Smooth muscle cell (in vitro differentiated cells): ENCODE results near the gene EMX2. TPM values are rescaled to one million over a fixed set of nuclear protein-coding genes. Genes with fewer than 3 reads are reported as not detected.

Source experiments
- DNase-seq: peaks from one replicate; lab custom pipeline; 2025; ENCODE audit not compliant: unreplicated experiment; lab: John Stamatoyannopoulos, UW
- H2AFZ ChIP-seq: fragments of 200-600 bp; sonication (generic); 2 replicates; pipeline ENCODE4 v1.6.0; 2016; ENCODE audit warnings: antibody characterized with exemption, low read depth, mild to moderate bottlenecking
- H3F3A ChIP-seq: fragments of 200-600 bp; sonication (generic); 2 replicates; pipeline ENCODE4 v1.6.0; 2017; ENCODE audit warnings: antibody characterized with exemption, low read depth
- H3K27ac ChIP-seq: fragments of 200-600 bp; sonication (generic); 2 replicates; pipeline ENCODE4 v1.5.1; 2016; ENCODE audit warnings: low read depth, mild to moderate bottlenecking
- H3K27me3 ChIP-seq: fragments of 200-600 bp; sonication (generic); 2 replicates; pipeline ENCODE4 v1.6.1; 2016; ENCODE audit warnings: low read depth, mild to moderate bottlenecking
- H3K36me3 ChIP-seq: fragments of 200-600 bp; sonication (generic); 2 replicates; pipeline ENCODE4 v1.5.1; 2016; ENCODE audit warnings: low read depth
- H3K4me1 ChIP-seq: fragments of 200-600 bp; sonication (generic); 2 replicates; pipeline ENCODE4 v1.5.1; 2016; ENCODE audit warnings: low read depth
- H3K4me2 ChIP-seq: fragments of 200-600 bp; sonication (generic); 2 replicates; pipeline ENCODE4 v1.6.0; 2016; ENCODE audit warnings: mild to moderate bottlenecking
- H3K4me3 ChIP-seq: fragments of 200-600 bp; sonication (generic); 2 replicates; pipeline ENCODE4 v1.5.1; 2016; ENCODE audit warnings: mild to moderate bottlenecking
- H3K79me2 ChIP-seq: fragments of 200-600 bp; sonication (generic); 2 replicates; pipeline ENCODE4 v1.6.0; 2016; ENCODE audit warnings: low read depth, mild to moderate bottlenecking
- H3K9ac ChIP-seq: fragments of 200-600 bp; sonication (generic); 2 replicates; pipeline ENCODE4 v1.6.0; 2016; ENCODE audit warnings: low read depth
- H3K9me3 ChIP-seq: fragments of 200-600 bp; sonication (generic); replicated peaks from 2 replicates; pipeline ENCODE4 v1.5.1; 2016; ENCODE audit warnings: low read depth
- H4K20me1 ChIP-seq: fragments of 200-600 bp; sonication (generic); 2 replicates; pipeline ENCODE4 v1.6.0; 2016; ENCODE audit warnings: low read depth
- CTCF ChIP-seq: fragments of 200-600 bp; sonication (generic); IDR thresholded peaks from 2 replicates; pipeline ENCODE4 v1.5.1; 2017; ENCODE audit warnings: borderline replicate concordance, mild to moderate bottlenecking, antibody characterized with exemption; ENCODE audit not compliant: insufficient read depth, poor library complexity, severe bottlenecking
- WGBS: methylation state at CpG from one replicate; pipeline ENCODE4 v1.1.7; 2016; ENCODE audit warnings: low lambda C conversion rate; 5-methylcytosine and 5-hydroxymethylcytosine counted together
- polyA plus RNA-seq: library from polyadenylated mRNA; unstranded; fragments of >200 nt; fragmentation: Nextera tagmentation; extraction: Ambion mirVana; gene quantifications from 2 replicates; pipeline ENCODE4 v1.2.1, GENCODE V29; 2016
- total RNA-seq: library from RNA; depleted of rRNA; stranded (reverse); fragments of >200 nt; gene quantifications from 2 replicates; pipeline ENCODE4 v1.2.3, GENCODE V29; 2014

Gene EMX2
- total and polyA plus RNA-seq, 2 experiments from 2014 or later = 0.27 TPM; not detected in 1

- TF ChIP-seq CTCF = no peak
- no peak overlapping the region for H3K27ac ChIP-seq
- WGBS = 94% methylated on average over 9 of the region's 10 CpGs
- no peak overlapping the region for H2AFZ ChIP-seq
- H3K9ac ChIP-seq = no peak overlapping the region
- H3F3A ChIP-seq = no peaks in the 10 kb centered on the region
- H3K79me2 ChIP-seq = no peaks in the 10 kb centered on the region
- H3K36me3 ChIP-seq = no peaks in the 10 kb centered on the region
- peaks cover 62% of the 10 kb centered on the region for H3K27me3 ChIP-seq
- H3K4me3 ChIP-seq = no peak overlapping the region
- H3K4me2 ChIP-seq = no peak overlapping the region
- no peaks in the 10 kb centered on the region for H4K20me1 ChIP-seq
- no peaks in the 10 kb centered on the region for H3K9me3 ChIP-seq
- no peak for DNase-seq
- no peaks in the 10 kb centered on the region for H3K4me1 ChIP-seq
Measured at GRCh38 chr10:117563780-117564179, 21.2 kb downstream of the EMX2 start.

- Histone ChIP-seq H3K9me3 (no peaks in the 10 kb centered on the region), H3K27me3 (peaks cover 62% of the 10 kb centered on the region), H4K20me1 (no peaks in the 10 kb centered on the region), H3K36me3 (no peaks in the 10 kb centered on the region), H2AFZ (no peak overlapping the region), H3K4me2 (no peak overlapping the region), H3K27ac (no peak overlapping the region), H3K4me3 (no peak overlapping the region), H3K79me2 (no peaks in the 10 kb centered on the region), H3F3A (no peaks in the 10 kb centered on the region), H3K4me1 (no peaks in the 10 kb centered on the region), H3K9ac (no peak overlapping the region)
- no peak for TF ChIP-seq CTCF
- DNase-seq = no peak
- WGBS = 76% methylated on average over 3 of the region's 3 CpGs
Measured at GRCh38 chr10:117565068-117565467, 22.5 kb downstream of the EMX2 start.

GRCh38 chr10:117568334-117568733, 25.8 kb downstream of the EMX2 start:
- Histone ChIP-seq H3K4me1 (no peaks in the 10 kb centered on the region), H3F3A (no peaks in the 10 kb centered on the region), H3K79me2 (no peaks in the 10 kb centered on the region), H3K36me3 (no peaks in the 10 kb centered on the region), H3K27me3 (peaks cover 66% of the 10 kb centered on the region), H4K20me1 (no peaks in the 10 kb centered on the region), H2AFZ (no peak overlapping the region), H3K4me3 (no peak overlapping the region), H3K4me2 (no peak overlapping the region), H3K9ac (no peak overlapping the region), H3K9me3 (no peaks in the 10 kb centered on the region), H3K27ac (no peak overlapping the region)
- DNase-seq = no peak
- no peak for TF ChIP-seq CTCF
- WGBS = 78% methylated on average over 7 of the region's 7 CpGs

- Histone ChIP-seq H3K36me3 (no peaks in the 10 kb centered on the region), H4K20me1 (no peaks in the 10 kb centered on the region), H3K27ac (no peak overlapping the region), H3K79me2 (no peaks in the 10 kb centered on the region), H3F3A (no peaks in the 10 kb centered on the region), H3K9me3 (no peaks in the 10 kb centered on the region), H2AFZ (no peak overlapping the region), H3K27me3 (peaks cover 72% of the 10 kb centered on the region), H3K9ac (no peak overlapping the region), H3K4me2 (no peak overlapping the region), H3K4me1 (no peaks in the 10 kb centered on the region), H3K4me3 (no peak overlapping the region)
- WGBS = 84% methylated on average over 9 of the region's 9 CpGs
- DNase-seq = no peak
- no peak for TF ChIP-seq CTCF
Measured at GRCh38 chr10:117569610-117570390, 27.3 kb downstream of the EMX2 start.
